Neuronal stem cell (in vitro differentiated cells): Measurements from ENCODE around the gene GARS1.

ENCODE experiments used
- DNase-seq: peaks from one replicate; pipeline ENCODE4 v3.0.0-alpha.2; 2013; ENCODE audit warnings: low spot score
- H2AFZ ChIP-seq: one replicate; pipeline ENCODE4 v1.6.1; 2013; ENCODE audit warnings: mild to moderate bottlenecking, low read length, inconsistent platforms
- H2AK5ac ChIP-seq: 2 replicates; pipeline ENCODE4 v1.6.1; 2013; ENCODE audit warnings: low read depth, mild to moderate bottlenecking, inconsistent platforms, low read length, moderate library complexity, mixed read lengths
- H2BK120ac ChIP-seq: 2 replicates; pipeline ENCODE4 v1.6.1; 2013; ENCODE audit warnings: low read depth, mild to moderate bottlenecking, inconsistent platforms, low read length, moderate library complexity, mixed read lengths
- H2BK12ac ChIP-seq: one replicate; pipeline ENCODE4 v1.6.1; 2013; ENCODE audit warnings: low read length, inconsistent platforms
- H2BK15ac ChIP-seq: 2 replicates; pipeline ENCODE4 v1.6.1; 2013; ENCODE audit warnings: mild to moderate bottlenecking, low read length, inconsistent platforms, mixed read lengths
- H2BK5ac ChIP-seq: one replicate; pipeline ENCODE4 v1.6.1; 2013; ENCODE audit warnings: inconsistent platforms, mild to moderate bottlenecking, low read length, moderate library complexity
- H3K14ac ChIP-seq: one replicate; pipeline ENCODE4 v1.6.1; 2013; ENCODE audit warnings: low read length, inconsistent platforms
- H3K18ac ChIP-seq: 2 replicates; pipeline ENCODE4 v1.6.1; 2013; ENCODE audit warnings: low read length, inconsistent platforms
- H3K23ac ChIP-seq: 2 replicates; pipeline ENCODE4 v1.6.1; 2013; ENCODE audit warnings: low read depth, mild to moderate bottlenecking, mixed read lengths, low read length, inconsistent platforms; ENCODE audit not compliant: poor library complexity
- H3K27ac ChIP-seq: replicated peaks from 3 replicates; pipeline ENCODE4 v1.5.1; 2013; ENCODE audit warnings: low read length, inconsistent platforms
- H3K27me3 ChIP-seq, 3 experiments: 2 replicates each; pipeline ENCODE4 v1.6.1; 2013; ENCODE audit warnings: low read length in 3 of 3, mild to moderate bottlenecking in 2 of 3, inconsistent platforms in 1 of 3, low read depth in 1 of 3, mixed read lengths in 1 of 3, moderate library complexity in 1 of 3; ENCODE audit not compliant: control insufficient read depth in 3 of 3, insufficient read depth in 3 of 3
- H3K36me3 ChIP-seq, 2 donors: replicated peaks in 1 of 2; 2 replicates each; pipeline ENCODE4 v1.6.1; 2013; ENCODE audit warnings: low read length in 2 of 2; ENCODE audit not compliant: control insufficient read depth in 2 of 2, insufficient read depth in 2 of 2
- H3K4ac ChIP-seq: 2 replicates; pipeline ENCODE4 v1.6.1; 2013; ENCODE audit warnings: inconsistent platforms, mild to moderate bottlenecking, low read length, moderate library complexity
- H3K4me1 ChIP-seq, 2 donors: 1 replicate in 1 of 2; 2 replicates in 1 of 2; pipeline ENCODE4 v1.6.1; 2013; ENCODE audit warnings: low read length in 2 of 2, low read depth in 1 of 2; ENCODE audit not compliant: control insufficient read depth in 2 of 2, insufficient read depth in 1 of 2
- H3K4me2 ChIP-seq: one replicate; pipeline ENCODE4 v1.6.1; 2013; ENCODE audit warnings: mild to moderate bottlenecking, low read length, inconsistent platforms; ENCODE audit not compliant: insufficient read depth, poor library complexity, severe bottlenecking
- H3K4me3 ChIP-seq, 2 donors: 2 replicates each; pipeline ENCODE4 v1.5.1; 2013; ENCODE audit warnings: low read length in 2 of 2, mild to moderate bottlenecking in 2 of 2, inconsistent platforms in 1 of 2, moderate library complexity in 1 of 2
- H3K79me1 ChIP-seq: one replicate; pipeline ENCODE4 v1.6.1; 2013; ENCODE audit warnings: low read depth, mild to moderate bottlenecking, inconsistent platforms, low read length, moderate library complexity
- H3K9ac ChIP-seq: one replicate; pipeline ENCODE4 v1.6.1; 2013; ENCODE audit warnings: mild to moderate bottlenecking, low read depth, low read length, inconsistent platforms; ENCODE audit not compliant: poor library complexity
- H3K9me3 ChIP-seq, 2 donors: replicated peaks in 1 of 2; 2 replicates each; pipeline versions ENCODE3 to v1.6.1; 2013; ENCODE audit warnings: low read length in 2 of 2, mild to moderate bottlenecking in 2 of 2, inconsistent platforms in 1 of 2, low read depth in 1 of 2, mixed read lengths in 1 of 2, moderate library complexity in 1 of 2; ENCODE audit not compliant: control insufficient read depth in 2 of 2, insufficient read depth in 1 of 2
- H4K8ac ChIP-seq: one replicate; pipeline ENCODE4 v1.6.1; 2013; ENCODE audit warnings: low read depth, mild to moderate bottlenecking, inconsistent platforms, low read length, moderate library complexity
- H4K91ac ChIP-seq: one replicate; pipeline ENCODE4 v1.6.1; 2013; ENCODE audit warnings: low read length, low read depth, mild to moderate bottlenecking, inconsistent platforms; ENCODE audit not compliant: poor library complexity
- WGBS, 2 donors: extraction: QIAGEN DNeasy Blood & Tissue Kit; methylation state at CpG; one replicate each; pipeline ENCODE4 v1.1.7; 2013; ENCODE audit warnings: missing lambda C conversion rate in 2 of 2, mixed read lengths in 1 of 2; ENCODE audit not compliant: insufficient read length in 2 of 2, insufficient replicate concordance in 1 of 2; ENCODE audit errors: extremely low coverage in 2 of 2; 5-methylcytosine and 5-hydroxymethylcytosine counted together

The GARS1 gene

DNA sequence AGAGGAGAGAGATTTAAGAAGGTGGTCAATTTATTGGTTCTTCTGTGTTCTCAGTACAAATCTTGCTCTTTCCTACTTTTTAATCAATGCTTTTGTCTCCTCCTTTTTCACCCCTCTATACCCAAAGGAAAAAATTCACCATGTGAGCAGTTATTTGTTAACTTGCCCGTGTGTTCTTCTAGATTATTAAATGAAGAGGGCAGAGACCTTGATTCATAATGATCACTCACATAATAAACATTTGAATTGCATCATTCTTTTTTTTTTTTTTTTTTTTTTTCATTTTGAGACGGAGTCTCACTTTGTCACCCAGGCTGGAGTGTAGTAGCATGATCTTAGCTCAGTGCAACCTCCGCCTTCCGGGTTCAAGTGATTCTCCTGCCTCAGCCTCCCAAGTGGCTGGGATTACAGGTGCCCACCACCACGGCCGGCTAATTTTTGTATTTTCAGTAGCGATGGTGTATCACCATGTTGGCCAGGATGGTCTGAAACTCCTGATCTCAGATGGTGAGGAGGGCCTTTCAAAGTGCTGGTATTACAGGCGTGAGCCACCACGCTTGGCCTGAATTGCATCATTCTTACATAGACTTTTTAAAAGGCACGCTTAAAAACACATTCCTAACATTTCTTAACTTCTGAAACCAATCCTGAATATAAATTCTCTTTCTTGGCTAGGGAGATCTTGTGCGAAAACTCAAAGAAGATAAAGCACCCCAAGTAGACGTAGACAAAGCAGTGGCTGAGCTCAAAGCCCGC, 3.6 kb downstream of the GARS1 start:
- no peak overlapping the region for H3K9ac ChIP-seq
- no peaks in the 10 kb centered on the region for H3K9me3 ChIP-seq
- H3K79me1 ChIP-seq: peaks cover 8% of the 10 kb centered on the region
- H3K23ac ChIP-seq: no peak overlapping the region
- H3K4me1 ChIP-seq: peaks cover 1 to 5% of the 10 kb centered on the region in 2 donors
- no peak overlapping the region for H3K4me2 ChIP-seq
- no peak overlapping the region for H2BK12ac ChIP-seq
- H3K4me3 ChIP-seq: no peak overlapping the region
- no peak overlapping the region for H3K27ac ChIP-seq
- DNase-seq: no peak
- no peak overlapping the region for H2BK15ac ChIP-seq
- no peak overlapping the region for H3K18ac ChIP-seq
- no peak overlapping the region for H2AK5ac ChIP-seq
- H2BK120ac ChIP-seq: no peak overlapping the region
- no peak overlapping the region for H3K4ac ChIP-seq
- peaks cover 6 to 61% of the 10 kb centered on the region in 2 donors for H3K36me3 ChIP-seq
- H4K8ac ChIP-seq: no peak overlapping the region
- H3K27me3 ChIP-seq: no peaks in the 10 kb centered on the region
- WGBS, 2 donors: no CpG with 5 or more reads among the region's 13 CpGs
- no peak overlapping the region for H4K91ac ChIP-seq
- H2AFZ ChIP-seq: no peak overlapping the region
- no peak overlapping the region for H3K14ac ChIP-seq
- no peak overlapping the region for H2BK5ac ChIP-seq

DNA sequence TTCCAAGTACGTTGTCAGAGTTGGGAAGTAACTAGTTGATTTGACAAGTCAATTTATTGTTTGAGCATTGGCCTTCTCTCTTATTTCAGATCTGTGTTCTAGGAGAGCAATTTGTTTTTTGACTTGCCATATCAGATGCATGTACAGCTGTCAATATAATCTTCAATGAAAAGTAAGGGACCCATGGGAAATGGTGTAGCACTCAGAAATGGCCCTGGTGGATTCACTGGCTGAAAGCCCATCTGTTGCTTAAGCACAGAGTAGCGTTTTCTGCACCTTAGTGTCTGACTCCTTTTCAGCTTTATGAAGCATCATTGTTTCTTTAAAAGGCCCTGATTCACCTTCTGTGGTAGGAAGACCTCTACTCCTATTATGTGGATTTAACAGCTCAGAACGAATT, 10.2 kb downstream of the GARS1 start:
- H3K14ac ChIP-seq: no peak overlapping the region
- peaks cover 13 to 97% of the 10 kb centered on the region in 2 donors for H3K36me3 ChIP-seq
- no peak overlapping the region for H3K23ac ChIP-seq
- H2BK15ac ChIP-seq: no peak overlapping the region
- no peak overlapping the region for H2BK5ac ChIP-seq
- no peaks in the 10 kb centered on the region for H3K27me3 ChIP-seq
- H3K9me3 ChIP-seq: no peaks in the 10 kb centered on the region
- H3K27ac ChIP-seq: no peak overlapping the region
- H3K4me3 ChIP-seq: no peak overlapping the region
- no peak for DNase-seq
- H4K91ac ChIP-seq: no peak overlapping the region
- no peak overlapping the region for H2AK5ac ChIP-seq
- H2AFZ ChIP-seq: no peak overlapping the region
- no peak overlapping the region for H4K8ac ChIP-seq
- no peak overlapping the region for H3K18ac ChIP-seq
- no peaks in the 10 kb centered on the region for H3K4me1 ChIP-seq
- H3K4ac ChIP-seq: no peak overlapping the region
- H2BK12ac ChIP-seq: no peak overlapping the region
- WGBS, 2 donors: no CpG with 5 or more reads among the region's 3 CpGs
- H3K9ac ChIP-seq: no peak overlapping the region
- no peak overlapping the region for H2BK120ac ChIP-seq
- H3K79me1 ChIP-seq: peaks cover 2% of the 10 kb centered on the region
- H3K4me2 ChIP-seq: no peak overlapping the region

DNA sequence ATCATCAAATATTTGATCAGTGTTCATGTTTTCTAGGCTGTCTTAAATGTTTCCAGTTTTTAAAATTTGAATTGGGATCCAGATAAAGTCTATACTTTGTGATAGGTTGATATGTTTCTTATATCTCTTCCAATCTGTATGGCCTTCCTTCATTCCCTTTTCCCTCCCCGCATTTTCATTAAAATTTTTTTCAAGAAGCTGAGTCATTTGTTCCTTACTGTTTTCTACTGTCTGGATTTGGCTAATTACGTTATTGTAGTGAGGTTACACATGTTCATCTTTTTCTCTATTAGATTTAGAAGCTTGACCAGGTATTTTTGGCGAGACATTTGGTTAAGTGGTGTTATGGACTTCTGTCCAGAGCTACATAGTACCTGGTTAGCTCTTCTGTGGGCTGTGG, 11.2 kb downstream of the GARS1 start:
- no peak overlapping the region for H2BK15ac ChIP-seq
- no peak overlapping the region for H3K23ac ChIP-seq
- no peaks in the 10 kb centered on the region for H3K4me1 ChIP-seq
- no peak overlapping the region for H2BK120ac ChIP-seq
- H3K4me3 ChIP-seq: no peak overlapping the region
- no peak overlapping the region for H3K18ac ChIP-seq
- H3K36me3 ChIP-seq: peaks cover 9 to 97% of the 10 kb centered on the region in 2 donors
- no peak overlapping the region for H3K4ac ChIP-seq
- H2AFZ ChIP-seq: no peak overlapping the region
- H2AK5ac ChIP-seq: no peak overlapping the region
- H3K4me2 ChIP-seq: no peak overlapping the region
- H3K27ac ChIP-seq: no peak overlapping the region
- no peak overlapping the region for H4K91ac ChIP-seq
- no CpG with 5 or more reads among the region's 3 CpGs for WGBS, 2 donors
- no peaks in the 10 kb centered on the region for H3K79me1 ChIP-seq
- H3K9ac ChIP-seq: no peak overlapping the region
- no peak overlapping the region for H2BK5ac ChIP-seq
- H3K27me3 ChIP-seq: no peaks in the 10 kb centered on the region
- H3K9me3 ChIP-seq: no peaks in the 10 kb centered on the region
- DNase-seq: no peak
- H3K14ac ChIP-seq: no peak overlapping the region
- no peak overlapping the region for H2BK12ac ChIP-seq
- no peak overlapping the region for H4K8ac ChIP-seq

DNA sequence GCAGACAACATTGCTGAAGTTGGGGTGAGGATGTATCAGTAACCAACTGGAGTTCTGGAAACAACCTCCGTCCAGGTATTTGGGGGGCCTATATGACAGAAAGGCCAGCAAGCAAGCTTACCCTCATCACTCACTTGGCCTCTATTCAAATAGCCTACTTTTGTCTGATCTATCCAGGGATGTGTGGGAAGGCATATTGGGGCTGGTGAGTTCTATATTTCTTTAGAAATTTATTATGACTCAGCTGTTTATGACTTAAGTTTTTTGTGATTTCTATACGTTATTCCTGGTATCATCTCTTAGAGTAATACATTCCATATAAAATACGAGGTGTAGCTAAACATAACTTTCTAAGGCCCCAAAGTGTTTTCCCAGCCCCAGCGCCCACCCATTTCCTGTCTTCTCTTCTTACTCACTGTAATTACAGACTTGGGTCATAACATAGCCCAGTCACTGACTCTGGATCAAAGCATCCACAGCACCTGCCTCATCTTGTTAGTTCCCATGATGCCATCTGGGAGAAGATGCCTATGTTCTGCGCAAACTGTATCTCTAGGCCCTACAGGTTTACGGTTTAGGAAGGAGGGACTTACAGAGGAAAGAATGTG, 18.1 kb downstream of the GARS1 start:
- Histone ChIP-seq H2AFZ (no peak overlapping the region), H2BK5ac (no peak overlapping the region), H2BK12ac (no peak overlapping the region), H3K4me3 (no peak overlapping the region), H3K4me1 (no peaks in the 10 kb centered on the region), H3K9me3 (no peaks in the 10 kb centered on the region), H4K8ac (no peak overlapping the region), H3K79me1 (no peaks in the 10 kb centered on the region), H4K91ac (no peak overlapping the region), H3K4me2 (no peak overlapping the region), H2BK15ac (no peak overlapping the region), H3K27ac (no peak overlapping the region), H3K18ac (no peak overlapping the region), H3K23ac (no peak overlapping the region), H3K9ac (no peak overlapping the region), H3K4ac (no peak overlapping the region), H2AK5ac (no peak overlapping the region), H3K27me3 (no peaks in the 10 kb centered on the region), H3K36me3 (peaks cover 25 to 97% of the 10 kb centered on the region in 2 donors), H2BK120ac (no peak overlapping the region), H3K14ac (no peak overlapping the region)
- DNase-seq: no peak
- no CpG with 5 or more reads among the region's 6 CpGs for WGBS, 2 donors
